ENCODE data around the gene CTTNBP2.

The CTTNBP2 gene

GRCh38 chr7:117824592-117824991 lies 48.6 kb downstream of the CTTNBP2 start:
- no peak for DNase-seq

GRCh38 chr7:117819558-117819957 lies 53.7 kb downstream of the CTTNBP2 start:
- DNase-seq, result no peak

GRCh38 chr7:117818232-117818631 lies 55.0 kb downstream of the CTTNBP2 start:
- no peak for DNase-seq

GRCh38 chr7:117816727-117817126 lies 56.5 kb downstream of the CTTNBP2 start:
- no peak for DNase-seq

- DNase-seq, result no peak
Observed at GRCh38 chr7:117811696-117812095, 61.5 kb downstream of the CTTNBP2 start.

- DNase-seq, result no peak
Observed at GRCh38 chr7:117810642-117811512, 62.4 kb downstream of the CTTNBP2 start.

- DNase-seq, result no peak
Observed at GRCh38 chr7:117809958-117810357, 63.3 kb downstream of the CTTNBP2 start.

- DNase-seq, result no peak
Observed at GRCh38 chr7:117808910-117809705, 64.1 kb downstream of the CTTNBP2 start.

- DNase-seq, result peak; percentile 83
Observed at GRCh38 chr7:117808341-117808757, 64.9 kb downstream of the CTTNBP2 start.

- no peak for DNase-seq
Observed at GRCh38 chr7:117807676-117808075, 65.6 kb downstream of the CTTNBP2 start.

- no peak for DNase-seq
Observed at GRCh38 chr7:117806011-117806410, 67.2 kb downstream of the CTTNBP2 start.

GRCh38 chr7:117805241-117805640 lies 68.0 kb downstream of the CTTNBP2 start:
- no peak for DNase-seq

- no peak for DNase-seq
Observed at GRCh38 chr7:117803476-117803875, 69.8 kb downstream of the CTTNBP2 start.

- DNase-seq, result no peak
Observed at GRCh38 chr7:117802660-117803059, 70.6 kb downstream of the CTTNBP2 start.

GRCh38 chr7:117800841-117801240 lies 72.4 kb downstream of the CTTNBP2 start:
- no peak for DNase-seq

GRCh38 chr7:117800406-117800805 lies 72.8 kb downstream of the CTTNBP2 start:
- DNase-seq, result no peak

GRCh38 chr7:117796889-117797288 lies 76.4 kb downstream of the CTTNBP2 start:
- no peak for DNase-seq

- no peak for DNase-seq
Observed at GRCh38 chr7:117793976-117794375, 79.3 kb downstream of the CTTNBP2 start.

- no peak for DNase-seq
Observed at GRCh38 chr7:117793521-117793920, 79.7 kb downstream of the CTTNBP2 start.

GRCh38 chr7:117791877-117792780 lies 81.1 kb downstream of the CTTNBP2 start:
- DNase-seq, result no peak

GRCh38 chr7:117790731-117791130 lies 82.5 kb downstream of the CTTNBP2 start:
- DNase-seq, result no peak

GRCh38 chr7:117790251-117790650 lies 83.0 kb downstream of the CTTNBP2 start:
- no peak for DNase-seq

- DNase-seq, result no peak
Observed at GRCh38 chr7:117785431-117785830, 87.8 kb downstream of the CTTNBP2 start.

Data from NCI-H446 treated with DMSO at 0.1 percent for 48 hours (cell line).